A549 (cell line): ENCODE data around the gene WDR49.

Experiments
- HDAC2 ChIP-seq: fragments of 200-600 bp; sonication (generic); IDR thresholded peaks from 2 replicates; pipeline ENCODE4 v1.6.1; 2016
- MAFK ChIP-seq: fragments of 450-650 bp; IDR thresholded peaks from 2 replicates; pipeline ENCODE4 v1.6.1; 2014; ENCODE audit not compliant: partially characterized antibody
- POLR2A ChIP-seq: IDR thresholded peaks from 2 replicates; pipeline ENCODE4 v1.6.1; 2012; ENCODE audit warnings: mild to moderate bottlenecking, low read length
- RFX5 ChIP-seq: fragments of 450-650 bp; IDR thresholded peaks from 2 replicates; pipeline ENCODE4 v1.7.1; 2014; ENCODE audit warnings: antibody characterized with exemption, mild to moderate bottlenecking, moderate library complexity
- ZFP36 ChIP-seq: fragments of 450-650 bp; IDR thresholded peaks from 2 replicates; pipeline ENCODE4 v1.6.1; 2014; ENCODE audit warnings: borderline replicate concordance; ENCODE audit not compliant: partially characterized antibody
- TF ChIP-seq, protein P1 (sequence below): fragments of >200 bp; sonication (Bioruptor Twin); formaldehyde crosslinking; IDR thresholded peaks from 3 replicates; pipeline ENCODE4 v1.5.1; 2016
- TF ChIP-seq, protein P2 (sequence below): fragments of 200-600 bp; sonication (generic); IDR thresholded peaks from 2 replicates; pipeline ENCODE4 v1.6.1; 2016; ENCODE audit warnings: antibody characterized with exemption, mild to moderate bottlenecking, moderate library complexity

DNA sequence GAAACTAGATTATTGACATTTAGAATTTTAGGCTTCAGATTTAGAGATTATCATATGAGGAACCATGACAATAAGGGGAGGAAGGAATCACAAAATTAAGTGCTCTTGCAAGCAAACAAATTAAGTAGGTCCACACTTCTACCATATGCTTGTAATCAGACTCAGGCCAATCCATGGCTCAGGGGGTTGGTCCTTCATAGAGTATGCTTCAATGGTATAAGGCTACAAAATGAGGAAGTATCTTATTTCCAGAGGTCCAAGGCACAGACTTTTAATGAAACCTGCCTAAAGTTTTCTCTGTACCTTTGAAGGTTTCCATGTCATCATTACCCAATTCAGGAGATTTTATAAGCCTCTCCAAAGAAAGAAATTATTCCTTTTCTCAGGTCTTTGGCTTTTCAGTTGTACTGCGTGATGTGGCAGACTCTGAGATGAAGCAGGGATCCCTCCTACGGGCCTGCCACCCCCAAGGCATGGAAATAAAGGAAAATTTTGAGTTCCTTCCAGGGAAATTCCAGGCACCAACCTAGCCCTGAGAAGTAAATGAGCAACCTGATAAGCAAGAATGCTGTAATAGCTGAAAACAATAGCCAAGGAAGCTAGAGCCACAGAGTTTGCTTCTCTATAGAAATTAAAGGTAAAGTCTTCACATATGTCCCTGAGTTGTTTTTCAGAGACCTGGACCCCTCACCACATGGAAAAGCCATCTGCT, 216.2 kb downstream of the WDR49 start:
- no peak for TF ChIP-seq RFX5
- TF ChIP-seq, protein P1, sequence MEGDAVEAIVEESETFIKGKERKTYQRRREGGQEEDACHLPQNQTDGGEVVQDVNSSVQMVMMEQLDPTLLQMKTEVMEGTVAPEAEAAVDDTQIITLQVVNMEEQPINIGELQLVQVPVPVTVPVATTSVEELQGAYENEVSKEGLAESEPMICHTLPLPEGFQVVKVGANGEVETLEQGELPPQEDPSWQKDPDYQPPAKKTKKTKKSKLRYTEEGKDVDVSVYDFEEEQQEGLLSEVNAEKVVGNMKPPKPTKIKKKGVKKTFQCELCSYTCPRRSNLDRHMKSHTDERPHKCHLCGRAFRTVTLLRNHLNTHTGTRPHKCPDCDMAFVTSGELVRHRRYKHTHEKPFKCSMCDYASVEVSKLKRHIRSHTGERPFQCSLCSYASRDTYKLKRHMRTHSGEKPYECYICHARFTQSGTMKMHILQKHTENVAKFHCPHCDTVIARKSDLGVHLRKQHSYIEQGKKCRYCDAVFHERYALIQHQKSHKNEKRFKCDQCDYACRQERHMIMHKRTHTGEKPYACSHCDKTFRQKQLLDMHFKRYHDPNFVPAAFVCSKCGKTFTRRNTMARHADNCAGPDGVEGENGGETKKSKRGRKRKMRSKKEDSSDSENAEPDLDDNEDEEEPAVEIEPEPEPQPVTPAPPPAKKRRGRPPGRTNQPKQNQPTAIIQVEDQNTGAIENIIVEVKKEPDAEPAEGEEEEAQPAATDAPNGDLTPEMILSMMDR: no peak
- no peak for TF ChIP-seq ZFP36
- TF ChIP-seq, protein P2, sequence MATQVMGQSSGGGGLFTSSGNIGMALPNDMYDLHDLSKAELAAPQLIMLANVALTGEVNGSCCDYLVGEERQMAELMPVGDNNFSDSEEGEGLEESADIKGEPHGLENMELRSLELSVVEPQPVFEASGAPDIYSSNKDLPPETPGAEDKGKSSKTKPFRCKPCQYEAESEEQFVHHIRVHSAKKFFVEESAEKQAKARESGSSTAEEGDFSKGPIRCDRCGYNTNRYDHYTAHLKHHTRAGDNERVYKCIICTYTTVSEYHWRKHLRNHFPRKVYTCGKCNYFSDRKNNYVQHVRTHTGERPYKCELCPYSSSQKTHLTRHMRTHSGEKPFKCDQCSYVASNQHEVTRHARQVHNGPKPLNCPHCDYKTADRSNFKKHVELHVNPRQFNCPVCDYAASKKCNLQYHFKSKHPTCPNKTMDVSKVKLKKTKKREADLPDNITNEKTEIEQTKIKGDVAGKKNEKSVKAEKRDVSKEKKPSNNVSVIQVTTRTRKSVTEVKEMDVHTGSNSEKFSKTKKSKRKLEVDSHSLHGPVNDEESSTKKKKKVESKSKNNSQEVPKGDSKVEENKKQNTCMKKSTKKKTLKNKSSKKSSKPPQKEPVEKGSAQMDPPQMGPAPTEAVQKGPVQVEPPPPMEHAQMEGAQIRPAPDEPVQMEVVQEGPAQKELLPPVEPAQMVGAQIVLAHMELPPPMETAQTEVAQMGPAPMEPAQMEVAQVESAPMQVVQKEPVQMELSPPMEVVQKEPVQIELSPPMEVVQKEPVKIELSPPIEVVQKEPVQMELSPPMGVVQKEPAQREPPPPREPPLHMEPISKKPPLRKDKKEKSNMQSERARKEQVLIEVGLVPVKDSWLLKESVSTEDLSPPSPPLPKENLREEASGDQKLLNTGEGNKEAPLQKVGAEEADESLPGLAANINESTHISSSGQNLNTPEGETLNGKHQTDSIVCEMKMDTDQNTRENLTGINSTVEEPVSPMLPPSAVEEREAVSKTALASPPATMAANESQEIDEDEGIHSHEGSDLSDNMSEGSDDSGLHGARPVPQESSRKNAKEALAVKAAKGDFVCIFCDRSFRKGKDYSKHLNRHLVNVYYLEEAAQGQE: no peak
- TF ChIP-seq HDAC2: no peak
- no peak for TF ChIP-seq MAFK
- TF ChIP-seq POLR2A: no peak
